GM13976 (cell line): ENCODE measurements around the gene SNIP1.
A peak's percentile ranks its signal among the peaks of the same experiment; 100 is the strongest.

Experiments used
- DNase-seq: peaks from one replicate; pipeline ENCODE4 v3.0.0; 2012; ENCODE audit warnings: low spot score
- CTCF ChIP-seq: IDR thresholded peaks from 2 replicates; pipeline ENCODE4 v1.5.1; 2012; ENCODE audit warnings: borderline replicate concordance, mild to moderate bottlenecking; ENCODE audit not compliant: insufficient read depth; ENCODE audit errors: extremely low read depth, missing control alignments, control extremely low read depth
- in situ Hi-C: fragments of 300-500 bp; cut with MboI; formaldehyde crosslinking; loops from one replicate; pipeline ENCODE4 v1.12.0; 2022; ENCODE audit warnings: low sequenced_read_pairs, mixed read lengths, inconsistent platforms; ENCODE audit not compliant: unreplicated experiment

SNIP1 gene

GRCh38 chr1:37487619-37487984 is 66.5 kb downstream of the SNIP1 start:
- TF ChIP-seq CTCF: no peak
- in situ Hi-C loops: no loop called here
- DNase-seq: no peak

GRCh38 chr1:37486680-37487618 is 67.1 kb downstream of the SNIP1 start:
- in situ Hi-C loops: no loop called here
- DNase-seq: peak; percentile 79
- peak; percentile 93 for TF ChIP-seq CTCF

GRCh38 chr1:37485902-37486679 is 68.0 kb downstream of the SNIP1 start:
- in situ Hi-C loops: no loop called here
- DNase-seq: peak; percentile 28
- no peak for TF ChIP-seq CTCF
